Caco-2 (cell line): ENCODE measurements around the gene CEP85L. TPM values are rescaled to one million over a fixed set of nuclear protein-coding genes. Genes with fewer than 3 reads are reported as not detected.

ENCODE experiments used
- BruUV-seq: library from RNA; stranded (reverse); fragments of 400-500 nt; replicated peaks from 2 replicates; lab custom pipeline; 2021; lab: Mats Ljungman, UMichigan
- CTCF ChIA-PET: fragments of 300-600 bp; sonication (Branson Sonifier 250); formaldehyde crosslinking; loops from one replicate; lab custom pipeline; 2022; ENCODE audit warnings: antibody characterized with exemption; lab: Charles Lee
- POLR2A ChIA-PET: fragments of 300-600 bp; sonication (Branson Sonifier 250); formaldehyde crosslinking; loops from one replicate; lab custom pipeline; 2022; ENCODE audit warnings: antibody characterized with exemption; lab: Charles Lee
- DNase-seq, 2 experiments: peaks; one replicate each; pipeline versions ENCODE4 v3.0.0 to v3.0.0-alpha.2; 2020 to 2022
- H3K27me3 ChIP-seq: replicated peaks from 2 replicates; pipeline ENCODE4 v1.6.0; 2011; ENCODE audit warnings: low read length; ENCODE audit not compliant: control insufficient read depth, insufficient read depth
- H3K36me3 ChIP-seq: 2 replicates; pipeline ENCODE4 v1.5.1; 2011; ENCODE audit warnings: low read length; ENCODE audit not compliant: control insufficient read depth, insufficient read depth
- H3K4me1 ChIP-seq: fragments of 250-450 bp; sonication (Bioruptor Pico); 2 replicates; pipeline ENCODE4 v1.5.1; 2020; ENCODE audit warnings: mild to moderate bottlenecking
- H3K4me3 ChIP-seq: 2 replicates; pipeline ENCODE4 v1.5.1; 2011; ENCODE audit warnings: low read depth, mild to moderate bottlenecking, control low read depth, low read length
- H3K9me3 ChIP-seq: fragments of 250-450 bp; sonication (Bioruptor Pico); 2 replicates; pipeline ENCODE4 v1.5.1; 2020; ENCODE audit warnings: mild to moderate bottlenecking, moderate library complexity
- H3K27ac Mint-ChIP-seq: one replicate; pipeline ENCODE4 v1.8.0; 2022; ENCODE audit warnings: mixed read lengths; ENCODE audit not compliant: unreplicated experiment
- H3K27me3 Mint-ChIP-seq: one replicate; pipeline ENCODE4 v1.8.0; 2022; ENCODE audit warnings: mixed read lengths; ENCODE audit not compliant: insufficient read depth, unreplicated experiment
- H3K36me3 Mint-ChIP-seq: one replicate; pipeline ENCODE4 v1.8.0; 2022; ENCODE audit warnings: mild to moderate bottlenecking, mixed read lengths; ENCODE audit not compliant: insufficient read depth, unreplicated experiment
- H3K4me1 Mint-ChIP-seq: one replicate; pipeline ENCODE4 v1.8.0; 2022; ENCODE audit warnings: low read depth, mixed read lengths; ENCODE audit not compliant: unreplicated experiment
- H3K4me3 Mint-ChIP-seq: one replicate; pipeline ENCODE4 v1.8.0; 2022; ENCODE audit warnings: mild to moderate bottlenecking, moderate library complexity, mixed read lengths; ENCODE audit not compliant: unreplicated experiment
- H3K9me3 Mint-ChIP-seq: one replicate; pipeline ENCODE4 v1.8.0; 2022; ENCODE audit warnings: mixed read lengths; ENCODE audit not compliant: unreplicated experiment
- CTCF ChIP-seq, 2 experiments: fragments of 200-600 bp in 1 of 2; IDR thresholded peaks; 1 replicate in 1 of 2; 2 replicates in 1 of 2; pipeline versions ENCODE4 v1.5.1 to v1.8.0; 2011 to 2022; ENCODE audit warnings: antibody characterized with exemption in 1 of 2, control low read depth in 1 of 2, inconsistent platforms in 1 of 2, low read depth in 1 of 2, low read length in 1 of 2, mild to moderate bottlenecking in 1 of 2, moderate library complexity in 1 of 2; ENCODE audit not compliant: insufficient read depth in 1 of 2, severe bottlenecking in 1 of 2, unreplicated experiment in 1 of 2
- intact Hi-C: fragments of 100-400 bp; cut with micrococcal nuclease; formaldehyde crosslinking; loops from one replicate; pipeline ENCODE4 v1.10.0; 2022; ENCODE audit not compliant: unreplicated experiment
- total RNA-seq: library from RNA; stranded (reverse); gene quantifications from 2 replicates; pipeline ENCODE4 v1.2.3, GENCODE V29; 2022

CEP85L gene
- total RNA-seq, 1 experiment from 2014 or later = 0.29 TPM

DNA sequence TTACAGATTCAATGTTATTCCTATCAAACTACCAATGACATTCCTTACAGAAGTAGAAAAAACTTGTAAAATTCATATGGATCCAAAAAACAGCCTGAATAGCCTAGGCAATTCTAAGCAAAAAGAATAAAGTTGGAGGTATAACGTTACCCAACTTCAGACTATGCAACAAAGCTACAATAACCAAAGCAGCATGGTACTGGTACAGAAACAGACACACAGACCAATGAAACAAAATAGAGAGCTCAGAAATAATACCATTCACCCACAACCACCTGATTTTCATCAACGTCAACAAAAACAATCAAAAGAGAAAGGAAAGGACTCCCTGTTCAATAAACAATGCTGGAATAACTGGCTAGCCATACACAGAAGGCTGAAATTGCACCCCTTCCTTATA is 120.4 kb downstream of the CEP85L start:
- no peak for DNase-seq
- no peaks in the 10 kb centered on the region for H3K9me3 Mint-ChIP-seq
- H3K4me1 Mint-ChIP-seq = no peaks in the 10 kb centered on the region
- ChIA-PET CTCF (no interaction called here), POLR2A (no interaction called here)
- Histone ChIP-seq H3K27me3 (no peaks in the 10 kb centered on the region), H3K4me3 (no peak overlapping the region), H3K4me1 (no peaks in the 10 kb centered on the region), H3K36me3 (no peaks in the 10 kb centered on the region), H3K9me3 (no peaks in the 10 kb centered on the region)
- H3K4me3 Mint-ChIP-seq = no peak overlapping the region
- BruUV-seq = no TSS peak
- no peaks in the 10 kb centered on the region for H3K27me3 Mint-ChIP-seq
- intact Hi-C loops = no loop called here
- no peak for TF ChIP-seq CTCF (IDR thresholded peaks at IDR 0.05; ENCODE audit: insufficient read depth in 1 of 2, low read depth in 1 of 2, low read length in 1 of 2, severe bottlenecking in 1 of 2, unreplicated experiment in 1 of 2)
- no peaks in the 10 kb centered on the region for H3K36me3 Mint-ChIP-seq
- no peak overlapping the region for H3K27ac Mint-ChIP-seq

DNA sequence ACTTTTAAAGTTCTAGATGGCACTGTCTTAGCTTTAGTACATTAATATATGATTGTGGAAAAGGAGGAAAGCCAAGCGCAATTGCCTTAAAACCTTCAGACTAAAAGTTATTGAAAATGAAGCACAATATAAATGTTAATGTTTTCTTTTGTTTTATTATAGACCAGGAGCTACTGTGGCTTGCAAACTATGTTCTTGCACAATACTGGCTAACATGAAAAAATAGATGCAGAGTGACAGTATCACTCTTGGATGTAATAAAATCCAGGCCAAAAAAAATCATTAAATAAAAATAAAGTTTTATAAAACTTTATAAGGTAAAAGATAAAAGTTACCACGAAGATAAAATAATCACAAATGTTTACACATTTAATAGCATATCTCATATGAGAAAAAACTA is 121.6 kb downstream of the CEP85L start:
- Histone ChIP-seq H3K4me1 (no peaks in the 10 kb centered on the region), H3K9me3 (no peaks in the 10 kb centered on the region), H3K4me3 (no peak overlapping the region), H3K27me3 (no peaks in the 10 kb centered on the region), H3K36me3 (no peaks in the 10 kb centered on the region)
- Mint-ChIP-seq H3K4me3 (no peak overlapping the region), H3K27ac (no peak overlapping the region), H3K9me3 (no peaks in the 10 kb centered on the region), H3K4me1 (no peaks in the 10 kb centered on the region), H3K36me3 (no peaks in the 10 kb centered on the region), H3K27me3 (no peaks in the 10 kb centered on the region)
- DNase-seq = no peak
- no TSS peak for BruUV-seq
- POLR2A ChIA-PET = no interaction called here
- TF ChIP-seq CTCF (IDR thresholded peaks at IDR 0.05; ENCODE audit: insufficient read depth in 1 of 2, low read depth in 1 of 2, low read length in 1 of 2, severe bottlenecking in 1 of 2, unreplicated experiment in 1 of 2) = no peak
- intact Hi-C loops = no loop called here
- CTCF ChIA-PET = no interaction called here

GRCh38 chr6:118528129-118528528 is 123.3 kb downstream of the CEP85L start:
- no peaks in the 10 kb centered on the region for H3K9me3 ChIP-seq
- H3K4me1 ChIP-seq = no peaks in the 10 kb centered on the region
- BruUV-seq = no TSS peak
- POLR2A ChIA-PET = no interaction called here
- no peak for TF ChIP-seq CTCF (IDR thresholded peaks at IDR 0.05; ENCODE audit: insufficient read depth in 1 of 2, low read depth in 1 of 2, low read length in 1 of 2, severe bottlenecking in 1 of 2, unreplicated experiment in 1 of 2)
- CTCF ChIA-PET = no interaction called here
- H3K36me3 ChIP-seq = no peaks in the 10 kb centered on the region
- H3K9me3 Mint-ChIP-seq = no peaks in the 10 kb centered on the region
- no peak overlapping the region for H3K27ac Mint-ChIP-seq
- no peak overlapping the region for H3K4me3 ChIP-seq
- no peaks in the 10 kb centered on the region for H3K27me3 Mint-ChIP-seq
- intact Hi-C loops = no loop called here
- no peak for DNase-seq
- no peaks in the 10 kb centered on the region for H3K4me1 Mint-ChIP-seq
- H3K36me3 Mint-ChIP-seq = no peaks in the 10 kb centered on the region
- no peaks in the 10 kb centered on the region for H3K27me3 ChIP-seq
- H3K4me3 Mint-ChIP-seq = no peak overlapping the region
